K562 (cell line): ENCODE measurements around the gene SELENOF. TPM values are rescaled to one million over a fixed set of nuclear protein-coding genes. Genes with fewer than 3 reads are reported as not detected.
A peak's percentile ranks its signal among the peaks of the same experiment; 100 is the strongest.

Experiments used
- BCOR ChIP-seq: fragments of 450-650 bp; IDR thresholded peaks from 2 replicates; pipeline ENCODE4 v1.6.1; 2016
- CREB1 ChIP-seq, 2 experiments: sonication (generic) in 1 of 2; formaldehyde crosslinking in 1 of 2; IDR thresholded peaks; 2 replicates each; pipeline versions ENCODE4 v1.6.1 to v1.8.0; 2012 to 2022; ENCODE audit warnings: inconsistent platforms in 1 of 2, mild to moderate bottlenecking in 1 of 2, missing genetic modification reagents in 1 of 2, moderate library complexity in 1 of 2
- EWSR1 ChIP-seq: fragments of 450-650 bp; IDR thresholded peaks from 2 replicates; pipeline ENCODE4 v1.6.1; 2018; ENCODE audit warnings: borderline replicate concordance, mild to moderate bottlenecking, low read depth, moderate library complexity; ENCODE audit not compliant: partially characterized antibody
- HDAC1 ChIP-seq, 2 experiments: fragments of 450-650 bp; IDR thresholded peaks; 2 replicates each; pipeline ENCODE4 v1.6.1; 2016 to 2017; ENCODE audit warnings: inconsistent platforms in 1 of 2, mild to moderate bottlenecking in 1 of 2, moderate library complexity in 1 of 2
- MCM7 ChIP-seq, 2 experiments: fragments of 450-650 bp; IDR thresholded peaks; 2 replicates each; pipeline ENCODE4 v1.6.1; 2016 to 2018
- PCBP2 ChIP-seq: fragments of 200-400 bp; formaldehyde crosslinking; IDR thresholded peaks from 2 replicates; pipeline ENCODE4 v1.6.1; 2018; ENCODE audit warnings: low read length, low read depth, mild to moderate bottlenecking, moderate library complexity; ENCODE audit not compliant: poor library complexity, severe bottlenecking
- POLR2G ChIP-seq: fragments of 200-400 bp; formaldehyde crosslinking; IDR thresholded peaks from 2 replicates; pipeline ENCODE4 v1.6.1; 2017; ENCODE audit warnings: low read depth, mild to moderate bottlenecking, antibody characterized with exemption, low read length, moderate library complexity
- RBM14 ChIP-seq: fragments of 200-400 bp; formaldehyde crosslinking; IDR thresholded peaks from 2 replicates; pipeline ENCODE4 v1.6.1; 2018; ENCODE audit warnings: low read depth, mild to moderate bottlenecking, low read length, moderate library complexity, borderline replicate concordance; ENCODE audit not compliant: insufficient read depth
- RFX5 ChIP-seq: IDR thresholded peaks from 2 replicates; pipeline ENCODE4 v1.6.1; 2011; ENCODE audit warnings: low read depth, mild to moderate bottlenecking, improper control_type of control experiment, low read length
- RHOXF2B ChIP-seq: fragments of 250-450 bp; sonication (Bioruptor Pico); conservative IDR thresholded peaks from 2 replicates; pipeline ENCODE4 v1.5.1; 2021
- STAT5B ChIP-seq: fragments of 250-450 bp; sonication (Bioruptor Pico); IDR thresholded peaks from 2 replicates; pipeline ENCODE4 v1.8.0; 2021; ENCODE audit warnings: mild to moderate bottlenecking, inconsistent platforms
- ZBTB5 ChIP-seq: fragments of 450-650 bp; IDR thresholded peaks from 2 replicates; pipeline ENCODE4 v1.6.1; 2017; ENCODE audit warnings: antibody characterized with exemption
- polyA plus RNA-seq, 8 experiments: library from polyadenylated mRNA; depleted of rRNA in 4 of 8; stranded (reverse) in 5 of 8; unstranded in 3 of 8; fragments of >200 nt; fragmentation: Nextera tagmentation in 2 of 8; fragmentation: Illumina TruSeq in 1 of 8; extraction: Ambion mirVana in 2 of 8; extraction: Trizol in 1 of 8; gene quantifications; 2 replicates each; pipeline versions ENCODE4 v1.2.1 to v1.2.3, GENCODE V29; 2011 to 2014; ENCODE audit warnings: inconsistent platforms in 1 of 8, missing spikeins in 1 of 8
- total RNA-seq, 7 experiments: library from RNA; depleted of rRNA in 6 of 7; stranded (reverse); fragments of >200 nt in 6 of 7; fragmentation: Illumina TruSeq in 2 of 7; extraction: Trizol in 2 of 7; gene quantifications; 2 replicates each; pipeline versions ENCODE4 v1.2.1 to v1.2.3, GENCODE V29; 2011 to 2021; ENCODE audit warnings: low replicate concordance in 1 of 7
- TF ChIP-seq, protein P1 (sequence below): sonication (generic); formaldehyde crosslinking; IDR thresholded peaks from 2 replicates; pipeline ENCODE4 v1.8.0; 2023; ENCODE audit warnings: mild to moderate bottlenecking, missing genetic modification reagents
- TF ChIP-seq, protein P2 (sequence below), 2 experiments: IDR thresholded peaks; 2 replicates each; pipeline ENCODE4 v1.6.1; 2012; ENCODE audit warnings: improper control_type of control experiment in 2 of 2, low read depth in 2 of 2, low read length in 2 of 2, borderline replicate concordance in 1 of 2
- TF ChIP-seq, protein P3 (sequence below), 2 experiments: fragments of 450-650 bp; IDR thresholded peaks; 2 replicates each; pipeline ENCODE4 v1.6.1; 2018; ENCODE audit warnings: mild to moderate bottlenecking in 2 of 2, low read depth in 1 of 2; ENCODE audit not compliant: partially characterized antibody in 2 of 2

SELENOF gene
- total and polyA plus RNA-seq, 9 of the 15 experiments (the other 6 are each of a cell fraction or from before 2014, with no cell fraction given) = 115 to 394 (median 215) TPM

GRCh38 chr1:86914601-86914997 lies 673 bp upstream of the SELENOF start, which contains the start of gene HS2ST1 (continued):
- TF ChIP-seq, protein P1, sequence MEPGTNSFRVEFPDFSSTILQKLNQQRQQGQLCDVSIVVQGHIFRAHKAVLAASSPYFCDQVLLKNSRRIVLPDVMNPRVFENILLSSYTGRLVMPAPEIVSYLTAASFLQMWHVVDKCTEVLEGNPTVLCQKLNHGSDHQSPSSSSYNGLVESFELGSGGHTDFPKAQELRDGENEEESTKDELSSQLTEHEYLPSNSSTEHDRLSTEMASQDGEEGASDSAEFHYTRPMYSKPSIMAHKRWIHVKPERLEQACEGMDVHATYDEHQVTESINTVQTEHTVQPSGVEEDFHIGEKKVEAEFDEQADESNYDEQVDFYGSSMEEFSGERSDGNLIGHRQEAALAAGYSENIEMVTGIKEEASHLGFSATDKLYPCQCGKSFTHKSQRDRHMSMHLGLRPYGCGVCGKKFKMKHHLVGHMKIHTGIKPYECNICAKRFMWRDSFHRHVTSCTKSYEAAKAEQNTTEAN (CRISPR knock-in tag) = no peak
- TF ChIP-seq, protein P2, sequence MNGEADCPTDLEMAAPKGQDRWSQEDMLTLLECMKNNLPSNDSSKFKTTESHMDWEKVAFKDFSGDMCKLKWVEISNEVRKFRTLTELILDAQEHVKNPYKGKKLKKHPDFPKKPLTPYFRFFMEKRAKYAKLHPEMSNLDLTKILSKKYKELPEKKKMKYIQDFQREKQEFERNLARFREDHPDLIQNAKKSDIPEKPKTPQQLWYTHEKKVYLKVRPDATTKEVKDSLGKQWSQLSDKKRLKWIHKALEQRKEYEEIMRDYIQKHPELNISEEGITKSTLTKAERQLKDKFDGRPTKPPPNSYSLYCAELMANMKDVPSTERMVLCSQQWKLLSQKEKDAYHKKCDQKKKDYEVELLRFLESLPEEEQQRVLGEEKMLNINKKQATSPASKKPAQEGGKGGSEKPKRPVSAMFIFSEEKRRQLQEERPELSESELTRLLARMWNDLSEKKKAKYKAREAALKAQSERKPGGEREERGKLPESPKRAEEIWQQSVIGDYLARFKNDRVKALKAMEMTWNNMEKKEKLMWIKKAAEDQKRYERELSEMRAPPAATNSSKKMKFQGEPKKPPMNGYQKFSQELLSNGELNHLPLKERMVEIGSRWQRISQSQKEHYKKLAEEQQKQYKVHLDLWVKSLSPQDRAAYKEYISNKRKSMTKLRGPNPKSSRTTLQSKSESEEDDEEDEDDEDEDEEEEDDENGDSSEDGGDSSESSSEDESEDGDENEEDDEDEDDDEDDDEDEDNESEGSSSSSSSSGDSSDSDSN (IDR thresholded peaks at IDR 0.05; ENCODE audit: borderline replicate concordance in 1 of 2, low read depth in 2 of 2, low read length in 2 of 2) = peak in 1 of 2 experiments; percentile 18; a peak in 1 of 4 replicates
- TF ChIP-seq BCOR (peak; percentile 14; the same call in 1 of the 2 replicates), RHOXF2B (no peak), POLR2G (peak; percentile 86), PCBP2 (no peak), RFX5 (no peak), EWSR1 (no peak), HDAC1 (IDR thresholded peaks at IDR 0.05) (peak in 1 of 2 experiments; percentile 55; a peak in 2 of 4 replicates), CREB1 (IDR thresholded peaks at IDR 0.05) (no peak; the same call in 1 of the 2 replicates), CREB1 (CRISPR knock-in tag; IDR thresholded peaks at IDR 0.05) (no peak), MCM7 (IDR thresholded peaks at IDR 0.05) (no peak), STAT5B (CRISPR knock-in tag) (no peak), ZBTB5 (no peak), RBM14 (0 out of 2 replicates have a peak, but pooled peaks have one; percentile 67)
- TF ChIP-seq, protein P3, sequence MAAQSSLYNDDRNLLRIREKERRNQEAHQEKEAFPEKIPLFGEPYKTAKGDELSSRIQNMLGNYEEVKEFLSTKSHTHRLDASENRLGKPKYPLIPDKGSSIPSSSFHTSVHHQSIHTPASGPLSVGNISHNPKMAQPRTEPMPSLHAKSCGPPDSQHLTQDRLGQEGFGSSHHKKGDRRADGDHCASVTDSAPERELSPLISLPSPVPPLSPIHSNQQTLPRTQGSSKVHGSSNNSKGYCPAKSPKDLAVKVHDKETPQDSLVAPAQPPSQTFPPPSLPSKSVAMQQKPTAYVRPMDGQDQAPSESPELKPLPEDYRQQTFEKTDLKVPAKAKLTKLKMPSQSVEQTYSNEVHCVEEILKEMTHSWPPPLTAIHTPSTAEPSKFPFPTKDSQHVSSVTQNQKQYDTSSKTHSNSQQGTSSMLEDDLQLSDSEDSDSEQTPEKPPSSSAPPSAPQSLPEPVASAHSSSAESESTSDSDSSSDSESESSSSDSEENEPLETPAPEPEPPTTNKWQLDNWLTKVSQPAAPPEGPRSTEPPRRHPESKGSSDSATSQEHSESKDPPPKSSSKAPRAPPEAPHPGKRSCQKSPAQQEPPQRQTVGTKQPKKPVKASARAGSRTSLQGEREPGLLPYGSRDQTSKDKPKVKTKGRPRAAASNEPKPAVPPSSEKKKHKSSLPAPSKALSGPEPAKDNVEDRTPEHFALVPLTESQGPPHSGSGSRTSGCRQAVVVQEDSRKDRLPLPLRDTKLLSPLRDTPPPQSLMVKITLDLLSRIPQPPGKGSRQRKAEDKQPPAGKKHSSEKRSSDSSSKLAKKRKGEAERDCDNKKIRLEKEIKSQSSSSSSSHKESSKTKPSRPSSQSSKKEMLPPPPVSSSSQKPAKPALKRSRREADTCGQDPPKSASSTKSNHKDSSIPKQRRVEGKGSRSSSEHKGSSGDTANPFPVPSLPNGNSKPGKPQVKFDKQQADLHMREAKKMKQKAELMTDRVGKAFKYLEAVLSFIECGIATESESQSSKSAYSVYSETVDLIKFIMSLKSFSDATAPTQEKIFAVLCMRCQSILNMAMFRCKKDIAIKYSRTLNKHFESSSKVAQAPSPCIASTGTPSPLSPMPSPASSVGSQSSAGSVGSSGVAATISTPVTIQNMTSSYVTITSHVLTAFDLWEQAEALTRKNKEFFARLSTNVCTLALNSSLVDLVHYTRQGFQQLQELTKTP (IDR thresholded peaks at IDR 0.05; ENCODE audit: low read depth in 1 of 2, partially characterized antibody in 2 of 2) = peak in 1 of 2 experiments; percentile 29
